Ovary (tissue), 3 donors: ENCODE data around the gene FBXO48.

Experiments
- EP300 ChIP-seq: sonication (generic); formaldehyde crosslinking; IDR thresholded peaks from one replicate; pipeline ENCODE4 v1.6.1; 2017; ENCODE audit warnings: antibody characterized with exemption
- TF ChIP-seq, protein P1 (sequence below), 3 donors: fragments of 450-650 bp in 2 of 3; fragments of 200-600 bp in 1 of 3; IDR thresholded peaks; one replicate each; pipeline versions ENCODE4 v1.5.1 to v1.8.0; 2016 to 2022; ENCODE audit warnings: antibody characterized with exemption in 3 of 3, mild to moderate bottlenecking in 1 of 3
- donor health status: DM: no; HTN: no; CAD: no.

DNA sequence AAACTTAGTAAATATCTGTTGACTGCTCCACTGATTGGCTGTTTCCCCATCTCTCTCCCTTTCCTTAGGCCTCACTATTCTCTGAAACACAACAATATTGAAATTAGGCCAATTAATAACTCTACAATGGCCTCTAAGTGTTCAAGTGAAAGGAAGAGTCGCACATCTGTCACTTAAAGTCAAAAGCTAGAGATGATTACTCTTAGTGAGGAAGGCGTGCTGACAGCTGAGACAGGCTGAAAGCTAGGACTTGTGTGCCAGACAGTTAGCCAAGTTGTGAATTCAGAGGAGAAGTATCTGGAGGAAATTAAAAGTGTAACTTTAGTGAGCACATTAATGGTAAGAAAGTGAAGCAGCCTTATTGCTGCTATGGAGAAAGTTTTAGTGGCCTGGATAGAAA lies 53.6 kb downstream of the FBXO48 start:
- TF ChIP-seq, protein P1, sequence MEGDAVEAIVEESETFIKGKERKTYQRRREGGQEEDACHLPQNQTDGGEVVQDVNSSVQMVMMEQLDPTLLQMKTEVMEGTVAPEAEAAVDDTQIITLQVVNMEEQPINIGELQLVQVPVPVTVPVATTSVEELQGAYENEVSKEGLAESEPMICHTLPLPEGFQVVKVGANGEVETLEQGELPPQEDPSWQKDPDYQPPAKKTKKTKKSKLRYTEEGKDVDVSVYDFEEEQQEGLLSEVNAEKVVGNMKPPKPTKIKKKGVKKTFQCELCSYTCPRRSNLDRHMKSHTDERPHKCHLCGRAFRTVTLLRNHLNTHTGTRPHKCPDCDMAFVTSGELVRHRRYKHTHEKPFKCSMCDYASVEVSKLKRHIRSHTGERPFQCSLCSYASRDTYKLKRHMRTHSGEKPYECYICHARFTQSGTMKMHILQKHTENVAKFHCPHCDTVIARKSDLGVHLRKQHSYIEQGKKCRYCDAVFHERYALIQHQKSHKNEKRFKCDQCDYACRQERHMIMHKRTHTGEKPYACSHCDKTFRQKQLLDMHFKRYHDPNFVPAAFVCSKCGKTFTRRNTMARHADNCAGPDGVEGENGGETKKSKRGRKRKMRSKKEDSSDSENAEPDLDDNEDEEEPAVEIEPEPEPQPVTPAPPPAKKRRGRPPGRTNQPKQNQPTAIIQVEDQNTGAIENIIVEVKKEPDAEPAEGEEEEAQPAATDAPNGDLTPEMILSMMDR (IDR thresholded peaks at IDR 0.05), result no peak
- TF ChIP-seq EP300, result no peak
